AG10803 (cell line): ENCODE results near the gene EPHA10.

Source experiments
- DNase-seq: peaks from one replicate; pipeline ENCODE4 v3.0.0; 2010; ENCODE audit warnings: low read depth
- H3K4me3 ChIP-seq: 2 replicates; pipeline ENCODE4 v1.5.1; 2011; ENCODE audit warnings: mild to moderate bottlenecking, low read length, control low read depth
- CTCF ChIP-seq: conservative IDR thresholded peaks from 2 replicates; pipeline ENCODE4 v1.5.1; 2011; ENCODE audit warnings: mild to moderate bottlenecking, low read length, control low read depth, inconsistent platforms

Gene EPHA10

GRCh38 chr1:37731312-37732019 is 33.5 kb downstream of the EPHA10 start:
- no peak overlapping the region for H3K4me3 ChIP-seq
- DNase-seq: no peak
- TF ChIP-seq CTCF: no peak

GRCh38 chr1:37730376-37730775 is 34.5 kb downstream of the EPHA10 start:
- no peak for DNase-seq
- TF ChIP-seq CTCF: no peak
- no peak overlapping the region for H3K4me3 ChIP-seq

GRCh38 chr1:37728416-37728815 is 36.5 kb downstream of the EPHA10 start:
- DNase-seq: no peak
- TF ChIP-seq CTCF: no peak
- H3K4me3 ChIP-seq: no peak overlapping the region

GRCh38 chr1:37726751-37727585 is 38.0 kb downstream of the EPHA10 start:
- no peak for TF ChIP-seq CTCF
- no peak overlapping the region for H3K4me3 ChIP-seq
- DNase-seq: no peak

- H3K4me3 ChIP-seq: no peak overlapping the region
- no peak for DNase-seq
- no peak for TF ChIP-seq CTCF
These were observed 38.9 kb downstream of the EPHA10 start for GRCh38 chr1:37725851-37726613.

- no peak for DNase-seq
- no peak overlapping the region for H3K4me3 ChIP-seq
- no peak for TF ChIP-seq CTCF
These were observed 40.3 kb downstream of the EPHA10 start for GRCh38 chr1:37724575-37724974.
